BE2C (cell line): Measurements from ENCODE around the gene NAP1L4.

Source experiments
- DNase-seq: peaks from one replicate; pipeline ENCODE4 v3.0.0-alpha.2; 2020
- H3K27me3 ChIP-seq: fragments of 250-450 bp; sonication (Bioruptor Pico); 2 replicates; pipeline ENCODE4 v1.5.1; 2020; ENCODE audit warnings: mild to moderate bottlenecking
- H3K36me3 ChIP-seq: fragments of 250-450 bp; sonication (Bioruptor Pico); 2 replicates; pipeline ENCODE4 v1.5.1; 2020; ENCODE audit warnings: mild to moderate bottlenecking
- H3K4me1 ChIP-seq: fragments of 250-450 bp; sonication (Bioruptor Pico); 2 replicates; pipeline ENCODE4 v1.5.1; 2020
- H3K4me3 ChIP-seq: 2 replicates; pipeline ENCODE4 v1.5.1; 2011; ENCODE audit warnings: low read depth, low read length
- H3K9me3 ChIP-seq: fragments of 250-450 bp; sonication (Bioruptor Pico); 2 replicates; pipeline ENCODE4 v1.5.1; 2020
- TF ChIP-seq, protein P1 (sequence below): IDR thresholded peaks from 2 replicates; pipeline ENCODE4 v1.5.1; 2012; ENCODE audit warnings: mild to moderate bottlenecking, low read depth, low read length

The NAP1L4 gene

DNA sequence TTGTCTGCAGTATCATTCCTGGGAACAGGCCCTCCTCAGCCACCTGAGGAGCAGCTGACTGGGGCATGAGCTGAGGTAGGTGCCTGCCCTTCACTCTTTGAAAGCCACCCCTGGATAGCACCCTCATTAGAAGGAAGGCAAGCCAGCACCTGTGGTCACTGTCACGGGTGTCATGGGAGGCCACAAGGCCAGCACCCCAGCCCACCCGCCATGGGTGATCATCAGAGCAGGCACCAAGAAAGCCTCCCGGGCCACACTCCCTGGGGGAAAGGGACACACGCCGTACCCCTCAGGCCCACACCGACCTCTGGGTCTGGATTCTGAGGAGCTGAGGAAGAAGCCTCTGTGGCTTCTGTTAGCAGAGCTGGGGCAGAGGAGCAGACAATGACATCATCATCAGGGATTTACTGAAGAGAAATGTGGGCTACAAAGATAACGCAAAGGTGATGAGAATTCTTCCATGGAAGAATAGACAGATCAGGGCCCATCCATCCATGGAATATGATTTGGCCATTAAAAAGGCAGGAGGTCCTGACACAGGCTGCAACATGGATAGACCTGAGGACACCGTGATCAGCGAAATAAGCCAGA lies 16.7 kb upstream of the NAP1L4 start:
- Histone ChIP-seq H3K9me3 (no peaks in the 10 kb centered on the region), H3K4me1 (no peaks in the 10 kb centered on the region), H3K36me3 (no peaks in the 10 kb centered on the region; the same call in 1 of the 2 replicates), H3K4me3 (no peak overlapping the region), H3K27me3 (no peaks in the 10 kb centered on the region)
- no peak for DNase-seq
- TF ChIP-seq, protein P1, sequence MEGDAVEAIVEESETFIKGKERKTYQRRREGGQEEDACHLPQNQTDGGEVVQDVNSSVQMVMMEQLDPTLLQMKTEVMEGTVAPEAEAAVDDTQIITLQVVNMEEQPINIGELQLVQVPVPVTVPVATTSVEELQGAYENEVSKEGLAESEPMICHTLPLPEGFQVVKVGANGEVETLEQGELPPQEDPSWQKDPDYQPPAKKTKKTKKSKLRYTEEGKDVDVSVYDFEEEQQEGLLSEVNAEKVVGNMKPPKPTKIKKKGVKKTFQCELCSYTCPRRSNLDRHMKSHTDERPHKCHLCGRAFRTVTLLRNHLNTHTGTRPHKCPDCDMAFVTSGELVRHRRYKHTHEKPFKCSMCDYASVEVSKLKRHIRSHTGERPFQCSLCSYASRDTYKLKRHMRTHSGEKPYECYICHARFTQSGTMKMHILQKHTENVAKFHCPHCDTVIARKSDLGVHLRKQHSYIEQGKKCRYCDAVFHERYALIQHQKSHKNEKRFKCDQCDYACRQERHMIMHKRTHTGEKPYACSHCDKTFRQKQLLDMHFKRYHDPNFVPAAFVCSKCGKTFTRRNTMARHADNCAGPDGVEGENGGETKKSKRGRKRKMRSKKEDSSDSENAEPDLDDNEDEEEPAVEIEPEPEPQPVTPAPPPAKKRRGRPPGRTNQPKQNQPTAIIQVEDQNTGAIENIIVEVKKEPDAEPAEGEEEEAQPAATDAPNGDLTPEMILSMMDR, result no peak

DNA sequence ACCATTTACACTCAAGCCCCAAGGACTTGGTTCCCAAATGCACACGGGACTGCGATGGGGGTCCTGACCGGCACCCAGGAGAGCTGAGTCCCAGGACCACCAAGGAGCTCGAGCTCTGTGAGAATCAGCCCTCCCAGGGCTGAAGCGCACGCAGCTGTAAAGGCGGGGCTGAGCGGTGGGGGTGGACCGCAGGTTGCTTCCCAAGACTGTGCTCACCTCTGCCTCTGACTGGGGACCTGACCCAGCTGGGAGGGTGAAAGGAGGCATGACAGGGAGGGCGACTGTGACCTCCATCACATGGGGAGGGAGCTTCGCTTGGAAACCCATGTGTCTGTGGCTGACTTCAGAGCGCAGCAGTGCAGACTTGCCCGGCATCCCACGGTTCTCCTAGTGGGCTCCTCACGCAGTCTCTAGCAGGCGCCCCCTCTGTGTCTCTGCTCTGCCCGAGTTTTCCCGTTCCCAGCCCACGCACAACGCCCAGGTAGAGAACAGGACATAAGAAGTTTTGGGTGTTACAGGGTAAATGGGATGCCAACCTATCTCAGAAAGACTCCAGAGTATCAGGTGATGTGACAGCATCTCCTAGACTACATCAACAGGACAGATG lies 15.4 kb upstream of the NAP1L4 start:
- no peaks in the 10 kb centered on the region for H3K4me1 ChIP-seq
- no peak overlapping the region for H3K4me3 ChIP-seq
- DNase-seq, result no peak
- H3K36me3 ChIP-seq, result no peaks in the 10 kb centered on the region; the same call in 1 of the 2 replicates
- no peaks in the 10 kb centered on the region for H3K9me3 ChIP-seq
- no peaks in the 10 kb centered on the region for H3K27me3 ChIP-seq
- TF ChIP-seq, protein P1, result no peak

- H3K4me3 ChIP-seq, result no peak overlapping the region
- no peak for DNase-seq
- no peaks in the 10 kb centered on the region for H3K27me3 ChIP-seq
- peaks cover 4% of the 10 kb centered on the region for H3K36me3 ChIP-seq
- H3K9me3 ChIP-seq, result no peaks in the 10 kb centered on the region
- H3K4me1 ChIP-seq, result no peaks in the 10 kb centered on the region
- TF ChIP-seq, protein P1, result no peak
Measured at GRCh38 chr11:3006505-3007260, 14.6 kb upstream of the NAP1L4 start.

DNA sequence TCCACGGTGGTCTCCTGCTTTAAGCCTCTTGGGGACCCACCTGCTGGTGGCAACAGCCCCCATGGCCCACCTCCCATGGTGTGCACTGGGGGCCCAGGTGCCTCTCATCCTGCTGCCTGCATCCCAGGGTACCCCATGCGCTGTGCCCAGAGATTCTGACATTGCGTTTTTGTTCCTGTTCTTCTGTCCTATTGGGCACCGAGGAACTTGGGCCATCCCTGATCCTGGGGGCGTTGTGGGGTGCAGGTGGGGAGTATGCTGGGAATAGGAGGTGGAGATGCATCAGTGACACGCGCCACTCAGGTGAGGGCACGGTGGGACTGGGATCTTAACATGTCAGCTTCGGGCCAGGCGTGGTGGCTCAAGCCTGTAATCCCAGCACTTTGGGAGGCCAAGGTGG lies 12.4 kb upstream of the NAP1L4 start:
- DNase-seq, result no peak
- H3K4me3 ChIP-seq, result no peak overlapping the region
- TF ChIP-seq, protein P1, result no peak
- peaks cover 7% of the 10 kb centered on the region for H3K36me3 ChIP-seq
- no peaks in the 10 kb centered on the region for H3K9me3 ChIP-seq
- peaks cover 9% of the 10 kb centered on the region for H3K4me1 ChIP-seq
- H3K27me3 ChIP-seq, result no peaks in the 10 kb centered on the region

DNA sequence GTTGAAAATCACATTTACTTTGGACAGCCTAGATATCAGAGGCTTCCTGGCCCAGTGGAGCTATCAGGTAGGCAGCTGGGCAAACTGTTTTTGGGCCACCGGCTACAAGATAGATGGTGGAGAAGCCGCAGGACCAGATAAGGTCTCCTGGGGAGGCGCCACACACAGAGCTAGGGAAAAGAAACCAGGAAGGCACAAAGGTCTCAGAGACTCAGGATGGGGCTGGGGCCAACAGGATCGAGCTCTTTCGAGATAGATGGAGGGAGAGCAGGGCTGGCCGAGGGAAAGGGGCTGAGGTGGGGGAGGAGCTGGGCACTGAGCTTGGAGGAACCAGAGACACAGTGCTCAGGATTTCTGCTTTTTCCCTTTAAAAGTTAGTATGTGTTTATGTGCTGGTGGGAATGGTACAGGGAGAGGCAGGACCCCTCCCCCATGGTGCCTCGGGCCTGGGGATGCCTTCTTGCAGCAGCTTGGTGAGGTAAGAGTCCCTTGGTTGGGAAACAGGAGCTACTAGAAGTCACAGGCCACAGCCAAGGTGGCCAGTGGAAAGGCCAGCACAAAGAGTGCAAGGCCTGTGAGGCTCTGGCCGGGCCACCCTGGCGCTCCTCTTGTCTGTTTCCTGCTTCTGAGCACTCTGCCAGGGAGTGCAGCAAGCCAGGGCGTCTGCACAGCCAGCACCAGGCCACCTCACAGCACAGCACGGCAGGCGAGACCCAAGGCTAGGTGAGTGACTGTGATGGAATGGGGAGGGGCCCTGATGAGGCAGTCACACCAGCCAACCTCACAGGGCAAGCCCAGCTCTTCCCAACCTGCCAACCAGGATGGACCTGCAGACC lies 11.5 kb upstream of the NAP1L4 start:
- peaks cover 9% of the 10 kb centered on the region for H3K4me1 ChIP-seq
- H3K36me3 ChIP-seq, result peaks cover 7% of the 10 kb centered on the region
- H3K9me3 ChIP-seq, result no peaks in the 10 kb centered on the region
- H3K27me3 ChIP-seq, result no peaks in the 10 kb centered on the region
- no peak for DNase-seq
- TF ChIP-seq, protein P1, result no peak
- H3K4me3 ChIP-seq, result no peak overlapping the region
